ENCODE measurements around the gene UPK3BL2.
"Not testable (repeated sequence)": the region's sequence is repeated elsewhere in the genome, so short reads cannot be mapped to it uniquely, and the experiment has no call there.

The UPK3BL2 gene

GRCh38 chr7:102543596-102543995 lies at the start of gene UPK3BL2:
TSS of gene UPK3BL2 (minus strand) at chr7:102543696. CDS start at chr7:102543636, 60 bp downstream.
- not testable (repeated sequence) for DNase-seq (ENCODE audit: low spot score)

GRCh38 chr7:102592477-102593019 lies 49.1 kb upstream of the UPK3BL2 start:
- peak; percentile 32 for DNase-seq (ENCODE audit: low spot score)

- not testable (repeated sequence) for DNase-seq (ENCODE audit: low spot score)
Measured at GRCh38 chr7:102589857-102590256, 46.4 kb upstream of the UPK3BL2 start.

GRCh38 chr7:102583495-102583894 lies 40.0 kb upstream of the UPK3BL2 start:
- not testable (repeated sequence) for DNase-seq (ENCODE audit: low spot score)

- not testable (repeated sequence) for DNase-seq (ENCODE audit: low spot score)
Measured at GRCh38 chr7:102581722-102582121, 38.2 kb upstream of the UPK3BL2 start.

- not testable (repeated sequence) for DNase-seq (ENCODE audit: low spot score)
Measured at GRCh38 chr7:102578486-102578885, 35.0 kb upstream of the UPK3BL2 start.

- not testable (repeated sequence) for DNase-seq (ENCODE audit: low spot score)
Measured at GRCh38 chr7:102577315-102578240, 34.1 kb upstream of the UPK3BL2 start.

- not testable (repeated sequence) for DNase-seq (ENCODE audit: low spot score)
Measured at GRCh38 chr7:102576363-102576762, 32.9 kb upstream of the UPK3BL2 start.

GRCh38 chr7:102574607-102575006 lies 31.1 kb upstream of the UPK3BL2 start:
- DNase-seq (ENCODE audit: low spot score), result not testable (repeated sequence)

- peak; percentile 96 for DNase-seq (ENCODE audit: low spot score)
Measured at GRCh38 chr7:102572261-102573239, 29.1 kb upstream of the UPK3BL2 start, which contains the start of gene POLR2J3. TSS of gene POLR2J3 (minus strand) at chr7:102572583. CDS start at chr7:102572521, 62 bp downstream.

- DNase-seq (ENCODE audit: low spot score), result not testable (repeated sequence)
Measured at GRCh38 chr7:102568620-102569019, 25.1 kb upstream of the UPK3BL2 start.

- DNase-seq (ENCODE audit: low spot score), result not testable (repeated sequence)
Measured at GRCh38 chr7:102550808-102551422, 7.4 kb upstream of the UPK3BL2 start, which contains the start of gene SPDYE2. TSS of gene SPDYE2 (plus strand) at chr7:102551226. CDS start at chr7:102553256, 2,030 bp downstream.

GRCh38 chr7:102546353-102546752 lies 2.9 kb upstream of the UPK3BL2 start:
- DNase-seq (ENCODE audit: low spot score), result not testable (repeated sequence)

- DNase-seq (ENCODE audit: low spot score), result not testable (repeated sequence)
Measured at GRCh38 chr7:102545288-102545687, 1.8 kb upstream of the UPK3BL2 start.

- not testable (repeated sequence) for DNase-seq (ENCODE audit: low spot score)
Measured at GRCh38 chr7:102544372-102544771, 876 bp upstream of the UPK3BL2 start.

GRCh38 chr7:102542771-102543170 lies 725 bp downstream of the UPK3BL2 start:
- not testable (repeated sequence) for DNase-seq (ENCODE audit: low spot score)

GRCh38 chr7:102542083-102542482 lies 1.4 kb downstream of the UPK3BL2 start:
- not testable (repeated sequence) for DNase-seq (ENCODE audit: low spot score)

GRCh38 chr7:102540604-102541003 lies 2.9 kb downstream of the UPK3BL2 start:
- DNase-seq (ENCODE audit: low spot score), result not testable (repeated sequence)

GRCh38 chr7:102535062-102535615 lies 8.4 kb downstream of the UPK3BL2 start:
- DNase-seq (ENCODE audit: low spot score), result not testable (repeated sequence)

GRCh38 chr7:102532127-102532526 lies 11.4 kb downstream of the UPK3BL2 start:
- DNase-seq (ENCODE audit: low spot score), result not testable (repeated sequence)

GRCh38 chr7:102531583-102531982 lies 11.9 kb downstream of the UPK3BL2 start:
- not testable (repeated sequence) for DNase-seq (ENCODE audit: low spot score)
